Measurements from ENCODE around the gene RFNG.

Gene RFNG

GRCh38 chr17:81998691-81999438 lies 52.7 kb downstream of the RFNG start:
- no peak for DNase-seq

GRCh38 chr17:81998212-81998611 lies 53.4 kb downstream of the RFNG start:
- DNase-seq: no peak
